Adipocyte (in vitro differentiated cells): ENCODE data around the gene RAB38.

Experiments
- DNase-seq: peaks from one replicate; pipeline ENCODE4 v3.0.0-alpha.2; 2015; ENCODE audit warnings: low read depth
- H3K27me3 ChIP-seq: replicated peaks from 2 replicates; pipeline ENCODE4 v1.7.0; 2013; ENCODE audit warnings: mild to moderate bottlenecking, low read length, moderate library complexity; ENCODE audit not compliant: control insufficient read depth, insufficient read depth
- H3K36me3 ChIP-seq: 2 replicates; pipeline ENCODE4 v1.7.0; 2013; ENCODE audit warnings: low read length, mild to moderate bottlenecking, moderate library complexity; ENCODE audit not compliant: control insufficient read depth, insufficient read depth, severe bottlenecking
- H3K4me1 ChIP-seq: 2 replicates; pipeline ENCODE4 v1.7.0; 2013; ENCODE audit warnings: mild to moderate bottlenecking, low read length, moderate library complexity; ENCODE audit not compliant: control insufficient read depth, insufficient read depth
- H3K4me3 ChIP-seq: 2 replicates; pipeline ENCODE4 v1.7.0; 2013; ENCODE audit warnings: mild to moderate bottlenecking, low read length, moderate library complexity
- H3K9ac ChIP-seq: 2 replicates; pipeline ENCODE4 v1.7.0; 2013; ENCODE audit warnings: mild to moderate bottlenecking, low read length, moderate library complexity
- H3K9me3 ChIP-seq: 2 replicates; pipeline ENCODE4 v1.7.0; 2013; ENCODE audit warnings: mild to moderate bottlenecking, low read length, moderate library complexity; ENCODE audit not compliant: control insufficient read depth

The RAB38 gene

GRCh38 chr11:88101881-88102597, 73.2 kb downstream of the RAB38 start:
- no peaks in the 10 kb centered on the region for H3K9me3 ChIP-seq
- H3K27me3 ChIP-seq, result no peaks in the 10 kb centered on the region
- H3K36me3 ChIP-seq, result no peaks in the 10 kb centered on the region
- DNase-seq, result no peak
- no peak overlapping the region for H3K9ac ChIP-seq
- no peak overlapping the region for H3K4me3 ChIP-seq
- peaks cover 36% of the 10 kb centered on the region for H3K4me1 ChIP-seq

DNA sequence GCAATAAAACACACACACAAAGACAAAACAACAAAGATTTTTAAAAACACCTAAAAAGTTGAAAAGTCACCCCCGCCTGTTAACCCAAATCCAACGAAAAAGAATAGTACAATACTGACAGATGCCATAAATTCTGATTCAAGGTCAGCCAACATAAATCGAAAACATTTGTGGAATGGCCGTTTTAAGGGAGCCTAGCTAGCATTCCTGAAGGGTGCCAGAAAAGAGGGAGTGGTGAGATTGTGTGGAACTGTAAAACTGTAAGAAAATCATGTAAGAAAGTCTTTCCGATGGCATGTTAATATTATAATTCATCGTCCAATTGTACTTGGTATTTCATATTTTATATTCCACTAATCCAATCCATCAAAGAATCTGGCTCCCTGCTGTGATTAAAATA, 75.1 kb downstream of the RAB38 start:
- Histone ChIP-seq H3K4me3 (peak overlapping the region; percentile 22), H3K27me3 (no peaks in the 10 kb centered on the region), H3K9me3 (no peaks in the 10 kb centered on the region), H3K4me1 (peaks cover 27% of the 10 kb centered on the region), H3K36me3 (no peaks in the 10 kb centered on the region), H3K9ac (no peak overlapping the region)
- DNase-seq, result peak; percentile 18

DNA sequence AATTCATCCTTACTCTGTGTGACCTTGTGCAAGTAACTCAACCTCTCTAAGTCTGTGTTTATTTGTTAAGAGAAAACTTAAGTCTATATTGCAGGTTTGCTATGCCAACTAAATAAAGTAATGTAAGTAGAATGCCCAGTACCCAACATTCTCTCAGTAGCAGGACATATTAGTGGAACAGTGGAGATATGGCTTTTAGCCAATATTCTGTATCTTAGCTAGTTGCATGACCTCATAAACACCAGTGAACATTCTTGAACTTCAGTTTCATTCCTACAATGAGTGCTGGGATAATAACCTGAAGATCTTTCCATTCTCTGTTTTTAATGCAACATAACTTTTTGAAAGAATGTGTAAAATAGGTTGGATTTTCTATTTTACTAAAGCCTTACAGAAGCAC, 77.0 kb downstream of the RAB38 start:
- Histone ChIP-seq H3K4me1 (peaks cover 17% of the 10 kb centered on the region), H3K36me3 (no peaks in the 10 kb centered on the region), H3K9ac (no peak overlapping the region), H3K9me3 (no peaks in the 10 kb centered on the region), H3K27me3 (no peaks in the 10 kb centered on the region), H3K4me3 (no peak overlapping the region)
- DNase-seq, result no peak

GRCh38 chr11:88089134-88089533, 86.1 kb downstream of the RAB38 start:
- H3K4me3 ChIP-seq, result no peak overlapping the region

DNA sequence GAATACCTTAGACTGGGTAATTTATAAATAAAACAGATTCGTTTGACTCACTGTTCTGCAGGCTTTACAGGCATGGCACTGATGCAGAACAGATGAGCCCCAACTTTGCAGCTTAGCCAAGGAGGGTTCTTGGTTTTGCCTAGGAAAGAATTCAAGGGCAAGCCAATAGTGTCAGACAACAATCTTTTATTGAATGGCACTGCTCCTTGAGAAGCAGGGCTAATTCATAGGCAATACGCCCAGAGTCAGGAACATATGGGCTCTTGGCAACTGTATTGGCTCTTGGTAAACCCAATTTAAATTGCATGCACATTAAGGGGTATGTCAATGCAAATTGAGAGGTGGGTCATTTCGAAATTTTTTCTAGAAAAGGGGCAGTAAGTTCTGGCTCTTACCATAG, 87.9 kb downstream of the RAB38 start:
- H3K9me3 ChIP-seq, result no peaks in the 10 kb centered on the region
- DNase-seq, result no peak
- no peak overlapping the region for H3K4me3 ChIP-seq
- no peaks in the 10 kb centered on the region for H3K27me3 ChIP-seq
- H3K9ac ChIP-seq, result no peak overlapping the region
- H3K4me1 ChIP-seq, result peaks cover 12% of the 10 kb centered on the region
- H3K36me3 ChIP-seq, result no peaks in the 10 kb centered on the region

More at GRCh38 chr11:88089134-88089533, 86.1 kb downstream of the RAB38 start:
- Histone ChIP-seq H3K9me3 (no peaks in the 10 kb centered on the region), H3K9ac (no peak overlapping the region), H3K4me1 (peaks cover 12% of the 10 kb centered on the region), H3K36me3 (no peaks in the 10 kb centered on the region), H3K27me3 (no peaks in the 10 kb centered on the region)
- no peak for DNase-seq

- Histone ChIP-seq H3K9me3 (no peaks in the 10 kb centered on the region), H3K36me3 (no peaks in the 10 kb centered on the region), H3K4me3 (no peak overlapping the region), H3K9ac (no peak overlapping the region), H3K27me3 (no peaks in the 10 kb centered on the region), H3K4me1 (peaks cover 12% of the 10 kb centered on the region)
- peak; percentile 29 for DNase-seq
These were observed 88.9 kb downstream of the RAB38 start for GRCh38 chr11:88086297-88086696.

DNA sequence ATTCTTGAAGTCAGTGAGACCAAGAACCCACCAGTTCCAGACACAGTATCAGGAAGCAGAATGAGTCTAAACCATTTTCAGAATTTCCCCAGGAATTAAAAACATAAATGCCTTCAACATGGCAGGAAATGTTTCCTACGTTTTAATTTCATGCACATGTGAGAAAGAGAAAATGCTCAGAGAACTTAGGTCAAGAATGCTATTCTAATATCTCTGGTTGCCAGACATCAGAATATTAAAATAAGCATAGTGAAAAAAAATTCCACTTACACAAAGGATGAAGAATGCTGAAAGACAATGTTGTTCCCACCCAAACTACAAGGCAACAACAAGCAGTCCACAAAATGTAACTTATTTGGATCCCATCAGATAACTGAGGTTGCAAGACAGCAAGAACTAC, 104.8 kb downstream of the RAB38 start:
- H3K36me3 ChIP-seq, result no peaks in the 10 kb centered on the region
- H3K9ac ChIP-seq, result no peak overlapping the region
- no peaks in the 10 kb centered on the region for H3K27me3 ChIP-seq
- peaks cover 8% of the 10 kb centered on the region for H3K9me3 ChIP-seq
- H3K4me3 ChIP-seq, result no peak overlapping the region
- DNase-seq, result no peak
- H3K4me1 ChIP-seq, result peaks cover 4% of the 10 kb centered on the region

- H3K4me3 ChIP-seq, result no peak overlapping the region
- peaks cover 4% of the 10 kb centered on the region for H3K9me3 ChIP-seq
These were observed 106.2 kb downstream of the RAB38 start for GRCh38 chr11:88068848-88069554.

DNA sequence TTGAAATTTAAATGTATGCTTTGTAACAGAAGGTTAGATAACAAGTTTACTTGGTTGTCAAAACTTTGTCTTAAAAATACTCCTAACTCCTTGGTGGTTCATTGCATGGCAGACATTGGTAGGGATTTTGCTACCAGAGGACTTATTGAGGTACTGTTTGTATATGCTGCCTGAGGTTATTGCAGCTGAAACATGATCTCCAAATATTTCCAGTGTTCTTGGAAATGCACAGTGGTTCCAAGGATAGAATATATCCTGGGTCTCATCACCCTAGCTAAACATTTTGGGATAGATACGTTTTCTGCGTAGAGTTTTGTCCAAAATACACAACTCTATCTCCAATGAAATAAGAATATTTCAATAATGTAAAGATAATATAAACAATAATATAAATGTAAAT, 109.2 kb downstream of the RAB38 start:
- H3K4me1 ChIP-seq, result peaks cover 4% of the 10 kb centered on the region
- no peaks in the 10 kb centered on the region for H3K27me3 ChIP-seq

More at GRCh38 chr11:88068848-88069554, 106.2 kb downstream of the RAB38 start:
- peaks cover 4% of the 10 kb centered on the region for H3K4me1 ChIP-seq
- no peaks in the 10 kb centered on the region for H3K36me3 ChIP-seq
- H3K9ac ChIP-seq, result no peak overlapping the region
- no peak for DNase-seq
- no peaks in the 10 kb centered on the region for H3K27me3 ChIP-seq

GRCh38 chr11:88064097-88064705, 111.0 kb downstream of the RAB38 start:
- H3K4me3 ChIP-seq, result no peak overlapping the region
- no peaks in the 10 kb centered on the region for H3K9me3 ChIP-seq
- DNase-seq, result no peak
- H3K4me1 ChIP-seq, result peaks cover 4% of the 10 kb centered on the region
- no peaks in the 10 kb centered on the region for H3K36me3 ChIP-seq
- no peaks in the 10 kb centered on the region for H3K27me3 ChIP-seq
- H3K9ac ChIP-seq, result no peak overlapping the region

More for the DNA sequence above, 109.2 kb downstream of the RAB38 start:
- Histone ChIP-seq H3K9me3 (no peaks in the 10 kb centered on the region), H3K9ac (no peak overlapping the region), H3K36me3 (no peaks in the 10 kb centered on the region), H3K4me3 (no peak overlapping the region)
- DNase-seq, result no peak
